SK-N-SH (cell line): Measurements from ENCODE around the gene RCAN2. TPM values are rescaled to one million over a fixed set of nuclear protein-coding genes. Genes with fewer than 3 reads are reported as not detected.

Experiments
- CTCF ChIA-PET: fragments of 300-600, 350-600 bp; formaldehyde crosslinking; extraction: SDS; loops from one replicate; lab custom pipeline; 2021; lab: Yijun Ruan, JAX
- POLR2A ChIA-PET: fragments of 350-600 bp; sonication (Branson Sonifier 250); formaldehyde crosslinking; extraction: SDS; loops from one replicate; lab custom pipeline; 2020; ENCODE audit warnings: antibody characterized with exemption, inconsistent platforms; lab: Yijun Ruan, JAX
- DNase-seq: peaks from one replicate; pipeline ENCODE4 v3.0.0; 2012
- H2AFZ ChIP-seq: fragments of 200-600 bp; sonication (generic); 2 replicates; pipeline ENCODE4 v1.8.1; 2016; ENCODE audit warnings: antibody characterized with exemption, mild to moderate bottlenecking, low read depth
- H3F3A ChIP-seq: fragments of 200-600 bp; sonication (generic); replicated peaks from 2 replicates; pipeline ENCODE3; 2016; ENCODE audit warnings: antibody characterized with exemption, mild to moderate bottlenecking; ENCODE audit not compliant: insufficient read depth
- H3K27ac ChIP-seq, 2 experiments: fragments of 200-500 bp in 1 of 2; fragments of 200-600 bp in 1 of 2; sonication (Bioruptor generic) in 1 of 2; sonication (generic), shearing (Covaris generic) in 1 of 2; 2 replicates each; pipeline versions ENCODE4 v1.5.1 to v1.6.1; 2014 to 2016; ENCODE audit warnings: low read depth in 2 of 2, inconsistent platforms in 1 of 2, low read length in 1 of 2, mild to moderate bottlenecking in 1 of 2, mixed read lengths in 1 of 2
- H3K27me3 ChIP-seq: fragments of 200-600 bp; sonication (generic), shearing (Covaris generic); 2 replicates; pipeline ENCODE4 v1.6.1; 2016; ENCODE audit warnings: mixed run types; ENCODE audit not compliant: insufficient read depth
- H3K36me3 ChIP-seq, 2 experiments: fragments of 200-500 bp in 1 of 2; fragments of 200-600 bp in 1 of 2; sonication (Bioruptor generic) in 1 of 2; sonication (generic) in 1 of 2; replicated peaks in 1 of 2; 2 replicates each; pipeline versions ENCODE3 to v1.5.1; 2014 to 2016; ENCODE audit warnings: low read length in 1 of 2, mild to moderate bottlenecking in 1 of 2; ENCODE audit not compliant: insufficient read depth in 2 of 2, control insufficient read depth in 1 of 2
- H3K4me1 ChIP-seq, 2 experiments: fragments of 200-500 bp in 1 of 2; fragments of 200-600 bp in 1 of 2; sonication (Bioruptor generic) in 1 of 2; sonication (generic), shearing (Covaris generic) in 1 of 2; 2 replicates each; pipeline versions ENCODE4 v1.5.1 to v1.6.1; 2014 to 2016; ENCODE audit warnings: low read depth in 1 of 2, low read length in 1 of 2, mixed run types in 1 of 2; ENCODE audit not compliant: insufficient read depth in 2 of 2, control insufficient read depth in 1 of 2
- H3K4me2 ChIP-seq: fragments of 200-600 bp; sonication (generic), shearing (Covaris generic); 2 replicates; pipeline ENCODE4 v1.6.1; 2017; ENCODE audit warnings: mixed run types
- H3K4me3 ChIP-seq, 2 experiments: fragments of 200-500 bp in 1 of 2; fragments of 200-600 bp in 1 of 2; sonication (Bioruptor generic) in 1 of 2; sonication (generic), shearing (Covaris generic) in 1 of 2; 2 replicates each; pipeline versions ENCODE4 v1.5.1 to v1.8.1; 2014 to 2016; ENCODE audit warnings: low read depth in 2 of 2, inconsistent platforms in 1 of 2, low read length in 1 of 2, mild to moderate bottlenecking in 1 of 2, mixed read lengths in 1 of 2, moderate library complexity in 1 of 2
- H3K79me2 ChIP-seq: fragments of 200-600 bp; sonication (generic); 2 replicates; pipeline ENCODE4 v1.8.1; 2017; ENCODE audit warnings: mild to moderate bottlenecking; ENCODE audit not compliant: insufficient read depth
- H3K9ac ChIP-seq: fragments of 200-600 bp; sonication (generic); 2 replicates; pipeline ENCODE4 v1.6.1; 2017; ENCODE audit warnings: mixed run types
- H3K9me2 ChIP-seq: fragments of 200-600 bp; sonication (generic); 2 replicates; pipeline ENCODE4 v1.6.1; 2017; ENCODE audit warnings: mixed run types
- H3K9me3 ChIP-seq: fragments of 200-600 bp; sonication (generic); 2 replicates; pipeline ENCODE4 v1.6.1; 2017; ENCODE audit warnings: mixed run types, mild to moderate bottlenecking, moderate library complexity
- H4K20me1 ChIP-seq: fragments of 200-600 bp; sonication (generic); 2 replicates; pipeline ENCODE4 v1.6.1; 2017; ENCODE audit warnings: mild to moderate bottlenecking, mixed run types; ENCODE audit not compliant: insufficient read depth
- CHD2 ChIP-seq: fragments of 150-350 bp; IDR thresholded peaks from 2 replicates; pipeline ENCODE4 v1.6.1; 2018; ENCODE audit warnings: low read length; ENCODE audit not compliant: partially characterized antibody
- CTCF ChIP-seq: fragments of 200-600 bp; sonication (generic); IDR thresholded peaks from 2 replicates; pipeline ENCODE4 v1.6.1; 2017; ENCODE audit warnings: antibody characterized with exemption, mild to moderate bottlenecking, moderate library complexity
- ELF1 ChIP-seq: IDR thresholded peaks from 2 replicates; pipeline ENCODE4 v1.4.0; 2012
- EP300 ChIP-seq, 2 experiments: IDR thresholded peaks; 2 replicates each; pipeline versions ENCODE4 v1.4.0 to v1.6.1; 2012; ENCODE audit warnings: borderline replicate concordance in 1 of 2, low read depth in 1 of 2, low read length in 1 of 2
- FOSL2 ChIP-seq: IDR thresholded peaks from 2 replicates; pipeline ENCODE4 v1.4.0; 2012; ENCODE audit warnings: low read depth, mild to moderate bottlenecking, moderate library complexity, borderline replicate concordance
- GABPA ChIP-seq: IDR thresholded peaks from 2 replicates; pipeline ENCODE4 v1.4.0; 2012; ENCODE audit warnings: low read depth, mild to moderate bottlenecking
- IRF3 ChIP-seq: fragments of 150-350 bp; IDR thresholded peaks from 2 replicates; pipeline ENCODE4 v1.6.1; 2016; ENCODE audit warnings: mild to moderate bottlenecking, low read depth, low read length
- JUND ChIP-seq: IDR thresholded peaks from 2 replicates; pipeline ENCODE4 v1.4.0; 2012
- MEF2A ChIP-seq: IDR thresholded peaks from 2 replicates; pipeline ENCODE4 v1.4.0; 2012; ENCODE audit warnings: low read depth, borderline replicate concordance
- MXI1 ChIP-seq: IDR thresholded peaks from 2 replicates; pipeline ENCODE4 v1.6.1; 2012; ENCODE audit warnings: mild to moderate bottlenecking, low read depth, low read length, improper control_type of control experiment
- NFIC ChIP-seq: IDR thresholded peaks from 2 replicates; pipeline ENCODE4 v1.4.0; 2012; ENCODE audit warnings: borderline replicate concordance
- PBX3 ChIP-seq: IDR thresholded peaks from 2 replicates; pipeline ENCODE4; 2012
- RAD21 ChIP-seq: IDR thresholded peaks from 2 replicates; pipeline ENCODE4 v1.6.1; 2012; ENCODE audit warnings: mild to moderate bottlenecking, low read length
- RFX5 ChIP-seq: IDR thresholded peaks from 2 replicates; pipeline ENCODE4 v1.6.1; 2012; ENCODE audit warnings: mild to moderate bottlenecking, improper control_type of control experiment, low read length
- SMC3 ChIP-seq: IDR thresholded peaks from 2 replicates; pipeline ENCODE4 v1.6.1; 2012; ENCODE audit warnings: low read depth, low read length, improper control_type of control experiment
- ZBTB33 ChIP-seq: IDR thresholded peaks from 2 replicates; pipeline ENCODE4 v1.4.0; 2012; ENCODE audit warnings: low read depth, borderline replicate concordance
- WGBS: methylation state at CpG from one replicate; pipeline ENCODE4 v1.1.6; 2017; ENCODE audit warnings: low lambda C conversion rate; 5-methylcytosine and 5-hydroxymethylcytosine counted together
- polyA plus RNA-seq, 3 experiments: library from polyadenylated mRNA; depleted of rRNA; stranded (reverse); fragments of >200 nt; gene quantifications; 2 replicates each; pipeline ENCODE4 v1.2.3, GENCODE V29; 2012

RCAN2 gene
- polyA plus RNA-seq, 1 of the 3 experiments (the other 2 are of a cell fraction), result not detected

- TF ChIP-seq ELF1 (no peak), JUND (no peak), CHD2 (no peak), MEF2A (no peak), GABPA (no peak), NFIC (no peak), EP300 (IDR thresholded peaks at IDR 0.05; ENCODE audit: borderline replicate concordance in 1 of 2, low read depth in 1 of 2, low read length in 1 of 2) (no peak)
Observed at GRCh38 chr6:46191961-46192360, 299.3 kb downstream of the RCAN2 start (continued).

- WGBS, result 0% methylated on average over 4 of the region's 4 CpGs
- CTCF ChIA-PET, result no interaction called here
- no peaks in the 10 kb centered on the region for H3K4me1 ChIP-seq
- no peak overlapping the region for H3K27ac ChIP-seq
- H3K36me3 ChIP-seq, result no peaks in the 10 kb centered on the region
- no peaks in the 10 kb centered on the region for H3K9me3 ChIP-seq
- no peak overlapping the region for H3K4me3 ChIP-seq
- H3K4me2 ChIP-seq, result no peak overlapping the region
- H3K9me2 ChIP-seq, result no peaks in the 10 kb centered on the region
- H3K79me2 ChIP-seq, result no peaks in the 10 kb centered on the region
- TF ChIP-seq MXI1 (no peak), SMC3 (no peak), RAD21 (no peak), NFIC (no peak), CTCF (no peak), PBX3 (no peak), RFX5 (no peak), IRF3 (no peak), ZBTB33 (no peak), FOSL2 (no peak), EP300 (IDR thresholded peaks at IDR 0.05; ENCODE audit: borderline replicate concordance in 1 of 2, low read depth in 1 of 2, low read length in 1 of 2) (no peak)
- no peak overlapping the region for H2AFZ ChIP-seq
- H4K20me1 ChIP-seq, result no peaks in the 10 kb centered on the region
- H3K9ac ChIP-seq, result no peak overlapping the region
- no peak for DNase-seq
- POLR2A ChIA-PET, result no interaction called here
- H3K27me3 ChIP-seq, result peaks cover 5% of the 10 kb centered on the region
- H3F3A ChIP-seq, result no peaks in the 10 kb centered on the region
Observed at GRCh38 chr6:46190889-46191288, 300.4 kb downstream of the RCAN2 start.
